Mucosa of descending colon (tissue), 3 donors: ENCODE data around the gene MX1. TPM values are rescaled to one million over a fixed set of nuclear protein-coding genes. Genes with fewer than 3 reads are reported as not detected.
A peak's percentile ranks its signal among the peaks of the same experiment; 100 is the strongest.

Experiments used
- ATAC-seq: fragments of 200-7000 bp; cut with Tn5 transposase; one replicate; pipeline ENCODE4 v1.9.1; 2020; ENCODE audit warnings: mild to moderate bottlenecking, moderate library complexity
- DNase-seq, 3 donors: peaks; one replicate each; pipeline ENCODE4 v3.0.0-alpha.2; 2020
- H3K36me3 ChIP-seq: fragments of 200-600 bp; one replicate; pipeline ENCODE4 v1.8.0; 2021; ENCODE audit warnings: low read depth, mild to moderate bottlenecking
- H3K4me1 ChIP-seq: fragments of 200-600 bp; one replicate; pipeline ENCODE4 v1.8.0; 2021; ENCODE audit warnings: low read depth, mild to moderate bottlenecking
- H3K4me3 ChIP-seq: fragments of 200-600 bp; one replicate; pipeline ENCODE4 v1.8.0; 2021; ENCODE audit warnings: mild to moderate bottlenecking
- H3K9me3 ChIP-seq: fragments of 200-600 bp; one replicate; pipeline ENCODE4 v1.8.0; 2021; ENCODE audit warnings: mild to moderate bottlenecking
- intact Hi-C, 2 donors: fragments of 100-400 bp; cut with DNase I in 1 of 2; cut with micrococcal nuclease in 1 of 2; formaldehyde crosslinking; loops; one replicate each; pipeline versions ENCODE4 v1.11.0 to v1.11.1; 2022; cut with DNase I, micrococcal nuclease
- total RNA-seq, 3 donors: library from RNA; stranded (reverse); fragmentation: NEBNext Ultra II Directional in 2 of 3; extraction: Animal tissue kit (Norgen Biotek cat#: 25700) in 2 of 3; gene quantifications; one replicate each; pipeline versions ENCODE4 v1.2.1 to v1.2.4, GENCODE V29; 2021 to 2023
- TF ChIP-seq, protein P1 (sequence below): fragments of 200-600 bp; IDR thresholded peaks from one replicate; pipeline ENCODE4 v1.8.0; 2022; ENCODE audit warnings: antibody characterized with exemption, mild to moderate bottlenecking
- donor health status: DM: no; HTN: no; CAD: no; lungs with moderate emphysema.
- donor health status: DM: no; HTN: no; CAD: no.
- donor health status: DM: no; HTN: yes; CAD: no.

MX1 gene
- total RNA-seq, 3 donors from 2014 or later: 30.7 to 78.5 (median 31.2) TPM

DNA sequence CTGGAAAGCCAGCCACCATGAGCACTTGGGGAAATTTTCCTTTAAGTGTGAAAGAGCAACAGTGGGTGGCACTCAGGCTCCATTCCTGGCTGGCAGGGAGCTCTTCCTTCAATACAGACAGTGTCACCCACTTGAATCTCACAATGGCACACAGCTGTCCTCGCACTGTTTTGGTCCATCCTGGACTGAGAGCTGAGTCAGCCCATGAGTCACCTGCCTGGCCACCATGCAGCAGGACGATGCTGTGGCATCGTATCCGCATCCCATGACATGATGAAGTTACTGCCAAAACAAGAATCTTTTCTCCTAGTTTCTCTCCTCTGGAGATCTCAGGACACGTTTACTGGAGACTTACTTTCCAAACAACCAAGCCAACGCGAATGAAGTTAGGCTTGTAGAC lies 75.9 kb downstream of the MX1 start:
- intact Hi-C loops: loop anchor here in 1 of 2 donors (10.0 kb wide), 1 partner anchor 63 kb away; no protein-coding TSS in a partner anchor
- ATAC-seq (peak; percentile 31), DNase-seq (no peak)
- Histone ChIP-seq H3K9me3 (no peaks in the 10 kb centered on the region), H3K36me3 (no peaks in the 10 kb centered on the region), H3K4me1 (peaks cover 22% of the 10 kb centered on the region), H3K4me3 (no peak overlapping the region)
- TF ChIP-seq, protein P1, sequence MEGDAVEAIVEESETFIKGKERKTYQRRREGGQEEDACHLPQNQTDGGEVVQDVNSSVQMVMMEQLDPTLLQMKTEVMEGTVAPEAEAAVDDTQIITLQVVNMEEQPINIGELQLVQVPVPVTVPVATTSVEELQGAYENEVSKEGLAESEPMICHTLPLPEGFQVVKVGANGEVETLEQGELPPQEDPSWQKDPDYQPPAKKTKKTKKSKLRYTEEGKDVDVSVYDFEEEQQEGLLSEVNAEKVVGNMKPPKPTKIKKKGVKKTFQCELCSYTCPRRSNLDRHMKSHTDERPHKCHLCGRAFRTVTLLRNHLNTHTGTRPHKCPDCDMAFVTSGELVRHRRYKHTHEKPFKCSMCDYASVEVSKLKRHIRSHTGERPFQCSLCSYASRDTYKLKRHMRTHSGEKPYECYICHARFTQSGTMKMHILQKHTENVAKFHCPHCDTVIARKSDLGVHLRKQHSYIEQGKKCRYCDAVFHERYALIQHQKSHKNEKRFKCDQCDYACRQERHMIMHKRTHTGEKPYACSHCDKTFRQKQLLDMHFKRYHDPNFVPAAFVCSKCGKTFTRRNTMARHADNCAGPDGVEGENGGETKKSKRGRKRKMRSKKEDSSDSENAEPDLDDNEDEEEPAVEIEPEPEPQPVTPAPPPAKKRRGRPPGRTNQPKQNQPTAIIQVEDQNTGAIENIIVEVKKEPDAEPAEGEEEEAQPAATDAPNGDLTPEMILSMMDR: no peak

DNA sequence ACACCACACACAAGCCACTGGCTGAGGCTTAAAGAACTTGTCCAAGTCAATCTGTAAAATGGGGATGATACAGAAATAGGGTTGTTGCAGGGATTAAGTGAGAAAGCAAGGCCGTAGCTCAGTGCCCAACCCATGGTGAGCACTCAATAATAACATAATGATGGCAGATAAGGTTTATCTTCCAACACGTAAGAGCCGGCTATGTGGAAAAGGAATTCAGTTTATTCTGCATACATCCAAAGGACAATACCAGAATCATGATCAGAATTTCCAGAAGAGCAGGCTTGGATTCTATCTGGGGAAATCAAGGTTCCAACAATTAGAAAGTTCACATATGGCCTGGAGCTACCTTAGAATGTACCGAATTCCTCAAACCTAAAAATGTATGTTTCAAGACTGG lies 77.3 kb downstream of the MX1 start:
- no peaks in the 10 kb centered on the region for H3K9me3 ChIP-seq
- no peaks in the 10 kb centered on the region for H3K36me3 ChIP-seq
- H3K4me3 ChIP-seq: no peak overlapping the region
- TF ChIP-seq, protein P1: no peak
- peaks cover 22% of the 10 kb centered on the region for H3K4me1 ChIP-seq
- no peak for ATAC-seq
- intact Hi-C loops: loop anchor here in 1 of 2 donors (10.0 kb wide), 1 partner anchor 61 kb away; no protein-coding TSS in a partner anchor
- DNase-seq: no peak

DNA sequence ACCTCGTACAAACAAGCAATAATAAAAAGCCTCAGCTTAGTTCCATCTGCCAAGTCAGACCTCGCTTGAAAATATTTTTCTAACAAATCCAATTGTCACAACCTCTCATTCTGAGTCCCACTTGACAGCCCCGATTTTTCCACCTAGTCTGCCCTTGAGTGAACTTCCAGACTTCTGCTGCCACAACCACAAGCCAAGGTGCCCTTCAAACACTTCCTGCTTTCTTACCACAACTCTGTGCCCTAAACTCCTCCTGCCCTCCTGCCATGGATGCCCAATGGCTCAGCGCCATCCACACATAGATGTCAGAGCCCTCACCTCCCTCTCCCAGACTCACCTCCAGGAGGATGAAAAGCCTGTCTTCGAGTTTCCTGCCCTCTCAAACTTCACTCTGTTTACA lies 78.0 kb downstream of the MX1 start:
- ATAC-seq: no peak
- H3K9me3 ChIP-seq: no peaks in the 10 kb centered on the region
- TF ChIP-seq, protein P1: no peak
- peak in 1 of 3 donors; percentile 50 for DNase-seq
- intact Hi-C loops: loop anchor here in 1 of 2 donors (10.0 kb wide), 1 partner anchor 61 kb away; no protein-coding TSS in a partner anchor
- no peak overlapping the region for H3K4me3 ChIP-seq
- H3K4me1 ChIP-seq: peaks cover 22% of the 10 kb centered on the region
- H3K36me3 ChIP-seq: no peaks in the 10 kb centered on the region

DNA sequence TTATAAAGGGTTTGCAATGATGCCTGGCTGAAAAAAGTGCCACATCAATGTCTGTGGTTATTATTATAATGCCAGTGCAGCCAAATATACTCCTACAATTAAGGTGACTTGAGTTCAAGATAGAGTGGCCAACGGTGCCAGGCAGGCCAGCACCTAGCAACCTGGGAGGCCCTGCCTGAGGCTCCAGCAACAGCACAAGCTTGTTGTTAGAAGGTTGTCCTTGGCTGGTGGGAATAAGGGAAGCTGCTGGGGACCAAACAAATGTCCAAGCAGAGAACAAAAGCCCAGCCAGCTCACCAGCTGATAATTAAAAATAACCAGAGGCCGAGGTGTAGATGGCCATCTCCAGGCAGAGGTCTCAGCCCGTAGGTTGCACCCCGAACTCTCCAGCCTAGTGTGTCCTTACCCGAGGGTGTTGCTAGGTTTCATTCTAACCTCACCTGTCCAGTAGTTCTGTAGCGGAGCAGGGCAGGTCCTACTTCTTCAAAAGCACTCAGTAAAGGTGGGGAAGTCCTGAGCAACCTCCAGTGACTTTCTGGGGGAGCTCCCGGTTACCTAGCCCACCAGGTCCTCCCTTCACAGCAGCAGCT lies 80.1 kb downstream of the MX1 start:
- ATAC-seq (no peak), DNase-seq (no peak)
- H3K9me3 ChIP-seq: no peaks in the 10 kb centered on the region
- peak overlapping the region; percentile 61 for H3K4me3 ChIP-seq
- H3K4me1 ChIP-seq: peaks cover 15% of the 10 kb centered on the region
- intact Hi-C loops: loop anchor here in 1 of 2 donors (10.0 kb wide), 1 partner anchor 59 kb away; no protein-coding TSS in a partner anchor
- TF ChIP-seq, protein P1: no peak
- no peaks in the 10 kb centered on the region for H3K36me3 ChIP-seq

DNA sequence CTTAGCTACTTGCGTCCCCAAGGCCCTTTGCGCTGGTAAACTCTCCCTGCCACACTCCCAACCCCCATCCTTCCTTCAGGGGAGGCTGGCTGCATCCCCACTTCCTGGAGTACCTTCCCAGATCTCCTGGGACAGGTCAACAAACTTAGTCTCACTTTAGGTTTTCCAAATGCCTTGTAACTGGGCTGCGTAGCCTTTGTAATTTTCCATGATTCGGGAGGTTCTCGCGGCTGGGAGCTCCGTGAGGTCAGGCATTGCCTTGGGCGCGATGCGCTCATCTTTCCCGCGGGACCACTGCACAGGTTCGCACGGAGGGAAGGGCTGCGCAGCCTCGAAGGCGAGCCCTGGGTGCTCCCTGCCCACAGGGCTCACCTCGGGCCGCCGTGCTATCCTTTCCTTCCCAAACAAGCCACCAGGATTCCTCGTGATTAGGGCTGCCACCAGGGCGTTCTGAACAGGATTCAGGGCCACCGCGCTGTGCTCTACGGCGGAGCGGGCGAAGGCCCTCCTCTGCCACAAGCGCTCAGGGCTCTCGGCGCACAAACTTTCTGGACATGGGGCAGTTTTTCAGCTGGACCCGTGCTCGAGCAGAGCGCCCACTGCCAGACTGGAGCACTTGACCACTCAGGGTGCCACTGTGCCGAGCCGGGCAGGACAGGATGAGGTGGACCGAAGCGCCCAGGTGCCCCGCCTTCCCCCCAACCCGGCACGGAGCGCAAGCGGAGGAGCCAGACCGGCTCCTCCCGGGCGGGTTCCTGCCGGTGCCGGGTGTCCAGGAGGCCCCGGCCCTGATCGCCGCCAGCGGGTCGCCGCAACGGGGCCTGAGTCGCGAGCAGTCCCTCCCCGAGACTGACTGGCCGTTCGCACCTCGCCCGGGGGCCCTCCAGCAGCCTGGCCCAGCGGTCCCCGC lies 80.8 kb downstream of the MX1 start:
- peak in 2 of 3 donors; percentile 64 to 69 for DNase-seq
- TF ChIP-seq, protein P1: no peak
- peaks cover 16% of the 10 kb centered on the region for H3K4me1 ChIP-seq
- H3K9me3 ChIP-seq: no peaks in the 10 kb centered on the region
- peak overlapping the region; percentile 61 for H3K4me3 ChIP-seq
- intact Hi-C loops: loop anchor here in 1 of 2 donors (10.0 kb wide), 1 partner anchor 58 kb away; no protein-coding TSS in a partner anchor
- peak; percentile 6 for ATAC-seq
- no peaks in the 10 kb centered on the region for H3K36me3 ChIP-seq
